Heart right ventricle (tissue), 16 donors: ENCODE measurements around the gene KIF26B. TPM values are rescaled to one million over a fixed set of nuclear protein-coding genes. Genes with fewer than 3 reads are reported as not detected.
"Not testable (repeated sequence)": the region's sequence is repeated elsewhere in the genome, so short reads cannot be mapped to it uniquely, and the experiment has no call there.

Experiments
- ATAC-seq, 8 donors: fragments of 200-7000 bp; cut with Tn5 transposase; one replicate each; pipeline ENCODE4 v1.9.1; 2020; ENCODE audit warnings: mild to moderate bottlenecking in 8 of 8, moderate library complexity in 8 of 8, moderate number of reproducible peaks in 1 of 8
- DNase-seq, 2 donors: peaks; one replicate each; pipeline ENCODE4 v3.0.0-alpha.2; 2020
- H3K27ac ChIP-seq, 10 donors: fragments of 200-600 bp; sonication (generic) in 2 of 10; one replicate each; pipeline versions ENCODE4 v1.5.0 to v1.8.0; 2020 to 2022; ENCODE audit warnings: mild to moderate bottlenecking in 3 of 10
- H3K27me3 ChIP-seq, 7 donors: fragments of 200-600 bp; one replicate each; pipeline ENCODE4 v1.8.0; 2021 to 2022; ENCODE audit warnings: mild to moderate bottlenecking in 2 of 7
- H3K36me3 ChIP-seq, 9 donors: fragments of 200-600 bp; sonication (generic) in 1 of 9; one replicate each; pipeline versions ENCODE4 v1.5.0 to v1.8.0; 2020 to 2022; ENCODE audit warnings: mild to moderate bottlenecking in 2 of 9
- H3K4me1 ChIP-seq, 9 donors: fragments of 200-600 bp; sonication (generic) in 1 of 9; one replicate each; pipeline versions ENCODE4 v1.5.0 to v1.8.0; 2020 to 2022; ENCODE audit warnings: mild to moderate bottlenecking in 4 of 9
- H3K4me3 ChIP-seq, 10 donors: fragments of 200-600 bp; sonication (generic) in 2 of 10; one replicate each; pipeline versions ENCODE4 v1.5.0 to v1.8.0; 2020 to 2022; ENCODE audit warnings: mild to moderate bottlenecking in 7 of 10, moderate library complexity in 2 of 10
- H3K9me3 ChIP-seq, 11 donors: fragments of 200-600 bp in 10 of 11; sonication (generic) in 2 of 11; one replicate each; pipeline versions ENCODE4 v1.5.0 to v1.8.0; 2013 to 2022; ENCODE audit warnings: mild to moderate bottlenecking in 2 of 11, control low read depth in 1 of 11, moderate library complexity in 1 of 11
- CTCF ChIP-seq, 9 donors: fragments of 200-600 bp; sonication (generic) in 2 of 9; IDR thresholded peaks; one replicate each; pipeline versions ENCODE4 v1.5.0 to v1.8.0; 2021 to 2022; ENCODE audit warnings: antibody characterized with exemption in 9 of 9, mild to moderate bottlenecking in 5 of 9, moderate library complexity in 1 of 9
- WGBS, 2 donors: extraction: QIAGEN DNeasy Blood & Tissue Kit; methylation state at CpG; one replicate each; pipeline ENCODE4 v1.1.7; 2013; ENCODE audit warnings: inconsistent platforms in 1 of 2; 5-methylcytosine and 5-hydroxymethylcytosine counted together
- intact Hi-C, 10 donors: fragments of 100-400 bp; cut with DNase I; formaldehyde crosslinking; loops; one replicate each; pipeline versions ENCODE4 v1.11.1 to v1.14.2; 2022
- polyA plus RNA-seq, 2 donors: library from polyadenylated mRNA; stranded (reverse); fragments of 200-250 nt; gene quantifications; one replicate each; pipeline ENCODE4 v1.2.3, GENCODE V29; 2013
- total RNA-seq, 10 donors: library from RNA; stranded (reverse); fragmentation: NEBNext Ultra II Directional in 3 of 10; extraction: Animal tissue kit (Norgen Biotek cat#: 25700) in 3 of 10; gene quantifications; one replicate each; pipeline versions ENCODE4 v1.2.1 to v1.2.4, GENCODE V29; 2021 to 2023
- donor health status: Arrhythmogenic right ventricular cardiomyopathy.
- donor health status: ischemic (EF 13 %, LVEDD 7.1; RV severe dilation, severe dysfunction).
- donor health status: healthy with polysubstance abuse.
- donor health status: DM: no; HTN: yes; CAD: no.
- donor health status: DM: no; HTN: no; CAD: no.
- donor health status: ischemic (EF 25% LVEDD 6.9; RV normal size, moderate dysfunction).
- donor health status: ischemic (EF 25% LVEDD 5.7; RV mildly dilated, moderate dysfunction).
- donor health status: healthy.
- donor health status: DM: yes; HTN: yes; CAD: no.
- donor health status: Ischemic cardiomyopathy.
- donor health status: ischemic (EF 35%, LVEDD 5.7; RV mildly dilated, moderate dysfunction).
- donor health status: nonischemic (EF 11% LVEDD 7.7; RV severe dilation, severe dysfunction).
- donor health status: DM: yes; HTN: yes; CAD: no.
- donor health status: PGD.
- donor health status: ischemic (EF 29% LVEDD 5.4; RV normal size, mild dysfunction).
- donor health status: nonischemic (EF 23%, LVEDD 6.1; RV moderate dilation, normal function).

KIF26B gene
- total and polyA plus RNA-seq, 12 donors = 0.66 to 8.8 (median 2.8) TPM

GRCh38 chr1:245396615-245397014, 241.8 kb downstream of the KIF26B start:
- no peak for DNase-seq
- ATAC-seq = no peak

DNA sequence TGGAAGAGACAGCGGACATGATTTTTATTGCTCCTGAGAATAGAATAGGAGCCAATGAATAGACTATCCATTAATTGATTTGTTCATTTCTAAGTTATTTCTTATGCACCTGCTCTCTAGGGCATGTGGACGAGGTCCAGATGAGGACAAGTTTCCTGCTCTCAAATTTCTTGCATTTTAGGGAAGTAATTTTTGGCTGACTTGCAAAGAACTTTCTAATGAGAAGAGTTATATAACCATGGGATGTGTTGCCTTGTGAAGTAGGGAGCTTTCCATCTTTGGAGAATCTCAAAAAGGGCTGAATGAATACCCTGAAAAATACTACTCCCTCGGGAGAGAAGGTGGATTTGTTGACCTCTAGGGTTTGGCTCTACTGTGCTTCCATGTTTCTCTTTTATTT, 243.0 kb downstream of the KIF26B start:
- H3K4me3 ChIP-seq = no peak overlapping the region
- H3K27me3 ChIP-seq = peaks cover 0 to 14% (median 0%) of the 10 kb centered on the region in 7 donors
- TF ChIP-seq CTCF (IDR thresholded peaks at IDR 0.05) = no peak
- H3K27ac ChIP-seq = no peak overlapping the region
- intact Hi-C loops = no loop called here
- no peaks in the 10 kb centered on the region for H3K36me3 ChIP-seq
- 75 to 83% methylated on average over 3 of the region's 3 CpGs for WGBS, 2 donors
- DNase-seq (no peak), ATAC-seq (no peak)
- no peaks in the 10 kb centered on the region for H3K4me1 ChIP-seq
- peaks cover 0 to 9% (median 0%) of the 10 kb centered on the region in 11 donors for H3K9me3 ChIP-seq

More at GRCh38 chr1:245396615-245397014, 241.8 kb downstream of the KIF26B start:
- H3K4me3 ChIP-seq = no peak overlapping the region
- TF ChIP-seq CTCF (IDR thresholded peaks at IDR 0.05) = no peak
- peaks cover 0 to 11% (median 0%) of the 10 kb centered on the region in 11 donors for H3K9me3 ChIP-seq
- intact Hi-C loops = no loop called here
- no peaks in the 10 kb centered on the region for H3K36me3 ChIP-seq
- no peaks in the 10 kb centered on the region for H3K4me1 ChIP-seq
- WGBS, 2 donors = 78 to 86% methylated on average over 2 of the region's 2 CpGs
- no peak overlapping the region for H3K27ac ChIP-seq
- H3K27me3 ChIP-seq = peaks cover 0 to 14% (median 0%) of the 10 kb centered on the region in 7 donors

- no peak for TF ChIP-seq CTCF (IDR thresholded peaks at IDR 0.05)
- peaks cover 0 to 14% (median 0%) of the 10 kb centered on the region in 7 donors for H3K27me3 ChIP-seq
- H3K27ac ChIP-seq = no peak overlapping the region
- no peaks in the 10 kb centered on the region for H3K4me1 ChIP-seq
- WGBS, 2 donors = 74 to 79% methylated on average over 5 of the region's 5 CpGs
- intact Hi-C loops = no loop called here
- H3K36me3 ChIP-seq = no peaks in the 10 kb centered on the region
- DNase-seq (no peak), ATAC-seq (no peak)
- H3K9me3 ChIP-seq = peaks cover 0 to 5% (median 0%) of the 10 kb centered on the region in 11 donors
- H3K4me3 ChIP-seq = no peak overlapping the region
Observed at GRCh38 chr1:245398180-245398579, 243.4 kb downstream of the KIF26B start.

GRCh38 chr1:245401881-245402587, 247.2 kb downstream of the KIF26B start:
- ATAC-seq = no peak
- no peak for TF ChIP-seq CTCF (IDR thresholded peaks at IDR 0.05)
- no peak overlapping the region for H3K4me3 ChIP-seq
- intact Hi-C loops = no loop called here
- no peaks in the 10 kb centered on the region for H3K9me3 ChIP-seq
- no peaks in the 10 kb centered on the region for H3K4me1 ChIP-seq
- H3K27ac ChIP-seq = no peak overlapping the region
- 77% methylated on average over 7 of the region's 7 CpGs for WGBS, 2 donors
- H3K36me3 ChIP-seq = no peaks in the 10 kb centered on the region
- no peak for DNase-seq
- peaks cover 0 to 7% (median 0%) of the 10 kb centered on the region in 7 donors for H3K27me3 ChIP-seq

DNA sequence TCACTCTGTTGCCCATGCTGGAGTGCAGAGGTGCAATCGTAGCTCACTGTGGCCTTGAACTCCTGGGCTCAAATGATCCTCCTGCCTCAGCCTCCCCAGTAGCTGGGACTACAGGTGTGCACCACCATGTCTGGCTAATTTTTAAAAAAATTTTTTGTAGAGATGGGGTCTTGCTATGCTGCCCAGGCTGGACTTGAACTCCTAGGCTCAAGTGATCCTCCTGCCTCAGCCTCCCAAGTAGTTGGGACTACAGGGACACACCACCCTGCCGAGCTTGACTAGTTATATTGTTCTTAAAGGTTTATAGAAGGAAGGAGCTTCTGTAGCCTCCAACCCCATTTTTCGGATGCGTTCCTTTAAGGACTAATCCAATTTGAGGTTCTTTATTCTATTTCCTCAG, 248.2 kb downstream of the KIF26B start:
- H3K27me3 ChIP-seq, DNase-seq, ATAC-seq, H3K36me3 ChIP-seq, intact Hi-C loops, H3K4me3 ChIP-seq, H3K27ac ChIP-seq, H3K4me1 ChIP-seq, H3K9me3 ChIP-seq: not testable (repeated sequence)
- 94 to 98% methylated on average over 4 of the region's 4 CpGs for WGBS, 2 donors
